GM23248 (cell line): Measurements from ENCODE around the gene ZNF514.

Experiments
- EZH2 ChIP-seq: fragments of 200-600 bp; sonication (generic); IDR thresholded peaks from 2 replicates; pipeline ENCODE4 v1.6.1; 2018; ENCODE audit warnings: antibody characterized with exemption, mild to moderate bottlenecking; ENCODE audit not compliant: insufficient read depth, poor library complexity, severe bottlenecking
- EZH2phosphoT487 ChIP-seq: fragments of 200-600 bp; sonication (generic); IDR thresholded peaks from 2 replicates; pipeline ENCODE4 v1.6.1; 2018; ENCODE audit warnings: antibody characterized with exemption, moderate library complexity, mild to moderate bottlenecking, low read depth; ENCODE audit not compliant: insufficient read depth

DNA sequence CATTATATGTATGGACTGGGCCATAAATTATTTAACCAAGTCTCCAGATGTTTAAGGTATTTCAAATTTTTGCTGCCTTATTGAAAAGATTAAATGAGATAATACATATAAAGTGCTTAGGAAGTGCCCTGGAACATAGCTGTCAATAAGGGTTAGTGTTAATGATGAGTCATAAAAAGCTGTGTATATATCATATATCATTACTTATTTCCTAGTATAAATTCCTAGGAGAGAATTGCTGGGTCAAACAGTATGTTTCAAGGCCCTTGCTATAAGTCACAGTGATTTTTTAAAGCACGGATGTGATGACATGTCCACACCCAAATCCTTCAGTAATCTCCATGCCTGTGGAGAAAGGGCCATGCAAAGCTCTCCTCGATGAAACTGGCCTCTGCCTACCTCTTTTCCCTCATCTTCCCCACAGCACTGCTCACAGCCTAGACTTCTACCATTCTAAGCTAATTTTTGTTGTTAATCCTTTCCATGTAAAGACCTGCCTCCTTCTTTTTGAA is 14.4 kb upstream of the ZNF514 start:
- no peak for TF ChIP-seq EZH2phosphoT487
- no peak for TF ChIP-seq EZH2
